H1 (cell line): ENCODE measurements around the gene ADAMTS17.

ENCODE experiments used
- ASH2L ChIP-seq: fragments of 200-600, 300-600 bp; sonication (generic); IDR thresholded peaks from one replicate; pipeline ENCODE4 v1.7.1; 2017; ENCODE audit warnings: low read length
- CBX5 ChIP-seq: fragments of 300-800, 300-1000 bp; sonication (generic); IDR thresholded peaks from 2 replicates; pipeline ENCODE4 v1.7.1; 2016; ENCODE audit warnings: antibody characterized with exemption, low read length, low read depth
- CEBPB ChIP-seq: IDR thresholded peaks from 2 replicates; pipeline ENCODE4 v1.6.1; 2012; ENCODE audit warnings: low read depth, low read length
- CREB1 ChIP-seq: IDR thresholded peaks from 2 replicates; pipeline ENCODE4 v1.6.1; 2012; ENCODE audit warnings: inconsistent platforms
- CTCF ChIP-seq, 3 experiments: IDR thresholded peaks; 1 replicate in 2 of 3; 2 replicates in 1 of 3; pipeline versions ENCODE4 v1.5.1 to v1.6.1; 2011; ENCODE audit warnings: low read length in 3 of 3, mild to moderate bottlenecking in 3 of 3, inconsistent platforms in 2 of 3, low read depth in 1 of 3, moderate library complexity in 1 of 3; ENCODE audit not compliant: insufficient read depth in 1 of 3; ENCODE audit errors: control extremely low read depth in 1 of 3
- KDM5A ChIP-seq: fragments of 200-600 bp; IDR thresholded peaks from 2 replicates; pipeline ENCODE4 v1.7.1; 2012; ENCODE audit warnings: mild to moderate bottlenecking, low read length, inconsistent platforms, mixed read lengths
- PHF8 ChIP-seq: fragments of 200-600 bp; sonication (generic); conservative IDR thresholded peaks from 2 replicates; pipeline ENCODE4 v1.7.1; 2012; ENCODE audit warnings: low read depth, mild to moderate bottlenecking, inconsistent platforms, low read length, moderate library complexity
- RXRA ChIP-seq: IDR thresholded peaks from 2 replicates; pipeline ENCODE4 v1.6.1; 2011; ENCODE audit warnings: low read depth, mild to moderate bottlenecking, low read length, moderate library complexity; ENCODE audit not compliant: insufficient read depth

GRCh38 chr15:100204771-100205170 is 137.0 kb downstream of the ADAMTS17 start:
- TF ChIP-seq CREB1 (no peak), CEBPB (no peak), CBX5 (no peak), ASH2L (no peak), KDM5A (no peak), CTCF (IDR thresholded peaks at IDR 0.05; ENCODE audit: control extremely low read depth in 1 of 3, insufficient read depth in 1 of 3, low read depth in 1 of 3, low read length in 3 of 3) (no peak), RXRA (no peak), PHF8 (no peak)
